Raji (cell line): ENCODE data around the gene EYA4.

Experiments used
- POLR2A ChIP-seq: IDR thresholded peaks from 2 replicates; pipeline ENCODE4 v1.6.1; 2011; ENCODE audit warnings: low read depth, low read length, control low read depth; ENCODE audit not compliant: insufficient read depth

The EYA4 gene

DNA sequence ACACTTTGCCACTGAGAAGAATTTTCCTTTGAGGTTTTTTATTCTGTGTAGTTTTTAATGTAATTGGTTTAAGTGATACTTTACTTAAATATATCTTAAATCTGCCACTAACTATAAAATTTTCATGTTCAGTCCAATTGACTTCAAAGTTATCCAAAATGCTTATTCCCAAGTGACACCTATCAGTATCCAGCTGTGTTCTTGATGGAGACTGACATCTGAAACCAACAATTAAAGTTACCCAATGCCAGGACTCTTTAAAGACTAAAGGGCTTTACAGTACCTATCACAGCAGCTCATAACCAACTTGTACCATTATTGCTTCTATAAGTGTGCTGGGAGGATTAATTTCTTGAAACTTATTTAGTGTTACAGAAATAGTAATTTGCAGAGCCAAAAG lies 13.8 kb upstream of the EYA4 start:
- no peak for TF ChIP-seq POLR2A

DNA sequence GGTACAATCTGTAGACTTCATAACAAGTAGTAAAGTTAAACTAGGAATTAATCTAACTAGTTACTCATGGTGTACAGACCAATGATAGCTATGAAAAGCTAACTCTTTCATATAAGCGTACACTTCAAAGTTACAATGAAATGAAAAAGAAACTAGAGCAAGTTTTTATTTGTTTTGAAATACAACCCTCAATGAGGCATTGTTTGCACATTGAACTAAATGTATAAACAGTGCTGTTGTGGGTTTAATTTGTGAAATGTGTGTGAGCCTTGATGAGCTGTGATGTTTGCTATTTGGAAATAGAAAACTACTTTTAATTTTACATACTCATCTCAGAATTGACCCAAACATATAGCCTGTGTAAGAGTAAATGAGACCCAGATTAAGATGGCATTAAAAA lies 11.1 kb upstream of the EYA4 start:
- TF ChIP-seq POLR2A, result no peak

DNA sequence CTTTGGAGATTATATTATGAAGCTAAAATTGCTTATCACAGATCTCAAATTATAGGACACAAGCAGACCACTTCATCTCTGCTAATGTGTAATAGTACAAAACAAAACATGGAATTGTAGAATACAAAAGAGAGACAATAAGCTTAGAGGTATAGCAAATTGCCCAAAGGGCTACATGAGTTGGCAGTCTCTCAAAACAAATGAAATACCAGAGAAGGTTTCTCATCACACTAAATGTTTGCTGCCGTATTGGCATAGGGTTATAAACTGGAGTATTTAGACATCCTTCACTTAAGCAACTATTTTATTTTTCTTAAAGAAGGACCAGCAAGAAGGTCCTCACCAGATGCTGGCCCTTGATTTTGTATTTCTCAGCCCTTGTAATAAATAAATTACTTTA lies 5.9 kb upstream of the EYA4 start:
- no peak for TF ChIP-seq POLR2A

DNA sequence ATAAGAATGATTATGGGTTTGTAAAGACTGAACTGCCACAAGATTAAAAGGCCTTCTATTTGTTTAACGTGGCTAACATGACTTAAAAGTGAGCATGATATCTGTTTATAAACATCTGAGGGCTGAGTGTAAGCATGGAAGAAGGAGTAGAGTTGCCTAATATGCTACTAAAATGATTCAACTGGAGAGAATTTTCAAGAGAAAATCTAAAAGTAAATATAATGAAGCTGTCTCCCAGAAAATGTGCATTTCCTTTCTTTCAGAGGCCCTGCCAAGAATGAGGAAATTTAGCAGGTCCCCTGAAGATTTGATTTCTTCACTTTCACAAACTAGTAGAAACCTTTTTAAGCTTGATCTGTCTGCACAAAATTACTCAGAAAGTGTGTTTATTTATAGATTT lies 4.2 kb upstream of the EYA4 start:
- no peak for TF ChIP-seq POLR2A

DNA sequence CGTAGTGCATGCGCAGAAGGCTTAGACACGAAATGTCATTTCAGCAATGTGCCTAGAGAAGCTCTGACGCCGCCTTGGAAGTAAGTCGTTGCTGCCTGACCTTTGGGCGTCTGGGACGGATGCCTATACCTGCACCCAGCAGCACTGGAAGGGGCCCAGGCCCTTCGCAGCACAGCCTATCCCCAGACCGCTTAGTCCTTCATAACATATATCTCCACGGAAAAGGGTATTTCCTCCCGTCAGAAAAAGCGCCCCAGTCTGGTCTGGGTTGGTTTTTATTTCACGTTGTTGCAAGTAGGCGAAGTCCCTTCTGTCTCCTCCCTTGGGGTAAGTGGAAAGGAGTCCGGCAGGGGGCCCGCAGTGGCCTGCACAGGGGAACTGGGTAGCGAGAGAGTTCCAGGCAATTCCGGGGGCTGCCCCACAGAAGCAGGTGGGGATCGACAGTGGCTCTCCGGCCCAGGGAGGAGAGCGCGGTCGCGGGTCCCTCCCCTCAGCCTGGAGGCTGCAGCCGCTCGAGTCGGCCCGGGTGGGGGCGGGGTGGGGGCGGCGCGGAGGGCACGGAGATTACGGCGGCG lies 559 bp upstream of the EYA4 start:
- no peak for TF ChIP-seq POLR2A

DNA sequence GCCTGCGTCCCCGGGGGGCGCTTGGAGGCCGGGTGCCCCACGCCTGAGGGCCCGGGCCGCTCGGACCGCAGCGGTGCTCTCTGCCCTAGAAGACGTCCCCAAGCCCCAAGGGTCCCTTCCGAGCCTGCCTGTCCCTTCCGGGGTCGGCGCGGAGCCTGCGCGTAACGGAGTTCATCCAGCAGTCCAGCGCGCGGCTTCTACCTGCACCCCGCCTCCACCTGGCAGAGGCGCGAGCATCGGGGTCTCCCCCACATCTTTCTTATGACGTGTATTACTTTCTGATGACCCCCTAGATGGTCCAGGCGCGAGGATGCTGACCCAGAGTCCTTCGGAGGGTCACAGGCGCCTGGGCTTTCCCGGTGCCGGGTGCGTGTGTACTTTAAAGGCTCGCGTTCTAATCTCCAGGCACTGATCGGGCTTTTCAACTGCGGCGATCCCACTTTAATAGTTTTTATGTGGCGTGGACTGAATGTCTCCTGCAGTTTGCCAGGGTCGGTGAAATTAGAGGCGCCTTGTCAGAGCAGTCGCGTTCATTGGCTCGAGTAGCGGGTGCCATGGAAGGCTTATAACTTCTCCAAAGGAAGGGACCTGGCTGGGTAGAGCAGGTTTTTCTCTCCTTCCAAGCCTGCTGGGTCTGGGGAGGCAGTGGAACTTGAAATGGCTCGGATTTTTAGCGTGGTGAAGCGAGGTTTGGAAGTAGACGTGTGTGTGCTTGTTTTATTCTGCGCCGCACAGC lies 912 bp downstream of the EYA4 start:
- TF ChIP-seq POLR2A, result no peak

DNA sequence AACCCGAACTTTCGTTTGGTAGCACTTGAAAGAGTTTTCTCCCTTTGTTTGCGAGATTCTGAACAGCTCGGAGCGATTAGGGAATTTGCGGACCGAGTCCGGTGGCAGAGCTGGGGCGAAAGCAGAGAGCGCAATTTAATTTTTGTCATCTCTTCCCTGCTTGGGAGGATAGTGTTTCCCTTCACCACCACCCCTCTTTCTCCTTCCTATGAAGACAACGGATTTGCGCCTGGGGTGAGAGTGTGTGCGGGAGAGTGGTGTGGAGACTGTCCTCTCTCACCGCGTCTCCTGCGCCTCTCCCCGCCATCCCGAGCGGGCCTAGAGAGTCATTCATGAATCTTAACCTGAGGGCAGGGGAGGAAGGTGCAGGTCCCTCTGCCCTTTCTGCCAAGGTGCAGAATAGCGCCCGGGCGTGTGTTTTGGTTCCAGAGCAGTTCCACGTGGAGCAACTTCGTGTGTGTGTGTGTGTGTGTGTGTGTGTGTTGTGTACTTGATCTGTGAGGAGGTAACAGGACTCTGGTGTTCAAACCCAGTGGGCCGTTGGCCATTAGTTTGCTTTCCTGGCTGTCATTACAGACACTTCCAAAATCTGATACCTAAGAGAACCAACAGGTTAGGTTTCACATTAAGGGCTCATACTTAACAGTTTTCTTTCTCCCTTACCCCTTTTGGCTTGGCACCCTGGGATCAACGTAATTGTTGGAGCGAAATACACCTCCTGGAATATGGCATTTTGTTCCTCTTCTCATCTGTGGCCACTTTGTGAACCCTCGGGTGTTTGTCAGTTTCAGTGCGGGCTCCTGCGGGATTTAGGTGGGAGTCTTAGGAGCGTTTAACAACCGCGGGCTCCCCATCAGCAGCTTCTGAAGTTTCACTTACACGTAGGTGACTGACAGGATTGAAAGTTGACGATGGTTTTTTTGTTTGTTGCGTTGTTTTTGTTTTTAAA lies 1.8 kb downstream of the EYA4 start:
- no peak for TF ChIP-seq POLR2A

DNA sequence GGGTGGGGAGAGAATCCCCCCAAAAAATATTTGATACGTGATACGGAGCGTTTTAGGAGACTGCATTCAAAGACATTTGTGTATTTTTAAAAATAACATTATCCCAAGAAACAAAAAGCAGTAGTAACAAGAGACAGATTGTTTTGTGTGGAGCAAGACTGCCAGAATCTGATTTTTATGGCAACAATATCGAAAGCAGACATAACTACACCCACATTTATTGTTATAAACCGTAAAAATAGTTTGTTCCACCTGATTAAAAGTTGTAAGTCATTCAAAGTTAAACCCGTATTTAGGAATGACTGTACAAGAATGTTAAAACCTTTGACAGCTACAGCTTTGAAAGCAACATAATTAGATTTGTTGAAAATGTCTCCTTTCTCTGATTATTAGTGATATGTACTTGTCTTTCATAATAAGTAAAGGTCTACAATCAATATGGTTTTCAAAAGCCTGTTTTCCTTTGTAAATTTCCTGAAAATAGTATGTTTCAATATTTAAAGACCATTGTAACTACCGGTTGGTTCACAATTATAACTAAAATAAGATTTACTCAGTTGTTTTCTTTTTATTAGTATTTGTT lies 2.7 kb downstream of the EYA4 start:
- TF ChIP-seq POLR2A, result no peak

DNA sequence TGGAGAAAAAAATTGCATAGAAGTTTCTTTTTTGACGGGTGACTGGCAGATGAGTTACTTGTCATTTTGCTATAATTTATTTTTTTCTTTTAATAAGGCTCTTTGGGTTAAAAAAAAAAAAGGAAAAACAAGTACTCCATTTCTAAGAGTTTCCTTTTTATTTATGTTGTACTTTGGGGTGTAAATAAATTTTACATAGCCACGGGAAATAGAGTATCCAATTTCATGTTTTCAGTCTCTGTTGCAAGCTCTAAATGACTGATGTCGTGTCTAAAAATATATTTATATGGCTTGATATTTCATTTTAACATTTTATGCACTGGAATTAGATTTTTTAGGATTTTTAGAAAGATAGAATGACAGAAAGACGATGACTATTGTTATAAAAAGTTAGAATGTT lies 3.4 kb downstream of the EYA4 start:
- TF ChIP-seq POLR2A, result no peak

DNA sequence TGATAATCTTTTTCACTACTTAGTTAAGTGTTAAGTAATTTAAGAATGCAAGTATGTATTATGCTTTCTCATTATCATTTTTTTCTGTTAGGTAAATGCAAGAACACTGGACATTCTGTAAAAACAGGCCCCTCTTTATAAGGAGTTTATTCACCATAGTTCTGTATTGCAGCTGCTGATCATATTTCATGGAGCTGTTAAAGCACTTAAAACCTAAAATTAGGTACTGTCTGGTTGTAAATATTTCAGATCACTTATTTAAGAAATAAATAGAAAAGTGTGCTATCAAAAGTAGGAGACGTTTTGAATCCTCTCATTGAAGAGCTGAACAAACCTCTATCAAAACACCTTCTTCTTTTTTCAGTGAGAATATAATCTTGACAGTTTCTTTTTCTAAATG lies 3.9 kb downstream of the EYA4 start:
- TF ChIP-seq POLR2A, result no peak

DNA sequence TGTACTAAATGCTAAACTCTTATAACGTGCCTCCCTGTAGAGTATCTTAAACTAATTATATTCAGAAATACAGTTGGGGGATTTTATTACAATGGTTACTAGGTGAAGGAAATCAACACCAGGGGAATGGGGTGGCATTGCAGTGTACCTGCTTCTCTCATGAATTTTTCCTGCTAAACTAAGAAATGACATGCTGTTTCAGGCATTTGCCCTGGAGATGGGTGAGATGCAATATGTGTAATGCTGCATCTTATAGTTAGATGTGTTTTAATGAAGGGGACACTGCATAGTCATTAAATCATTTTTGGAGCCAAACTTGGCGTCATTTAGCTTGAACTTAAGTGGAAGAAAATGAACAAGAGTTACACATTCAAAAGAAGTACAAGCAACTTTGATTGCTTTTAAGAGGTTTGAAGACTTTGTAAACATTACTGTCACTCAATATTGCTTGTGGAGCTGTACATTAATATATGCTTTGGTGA lies 4.3 kb downstream of the EYA4 start:
- no peak for TF ChIP-seq POLR2A

DNA sequence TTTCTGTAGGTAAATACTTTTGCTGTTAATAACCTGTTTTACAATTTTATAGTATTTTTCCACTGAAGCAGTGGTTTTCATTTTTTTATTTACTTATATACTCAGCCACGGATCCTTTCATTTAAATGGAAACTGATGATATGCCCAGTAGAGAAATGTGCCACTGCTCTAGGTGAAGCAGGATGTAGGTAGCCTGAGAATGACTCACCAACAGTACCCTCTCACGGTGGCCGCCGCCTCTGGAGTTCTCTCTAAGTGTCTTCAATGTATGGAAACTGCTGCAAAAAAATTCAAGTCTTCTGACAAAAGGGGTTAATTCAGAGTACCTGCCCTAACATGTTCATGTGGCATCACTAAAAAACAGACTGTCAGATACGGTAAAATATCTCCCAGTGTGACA lies 6.4 kb downstream of the EYA4 start:
- TF ChIP-seq POLR2A, result no peak

DNA sequence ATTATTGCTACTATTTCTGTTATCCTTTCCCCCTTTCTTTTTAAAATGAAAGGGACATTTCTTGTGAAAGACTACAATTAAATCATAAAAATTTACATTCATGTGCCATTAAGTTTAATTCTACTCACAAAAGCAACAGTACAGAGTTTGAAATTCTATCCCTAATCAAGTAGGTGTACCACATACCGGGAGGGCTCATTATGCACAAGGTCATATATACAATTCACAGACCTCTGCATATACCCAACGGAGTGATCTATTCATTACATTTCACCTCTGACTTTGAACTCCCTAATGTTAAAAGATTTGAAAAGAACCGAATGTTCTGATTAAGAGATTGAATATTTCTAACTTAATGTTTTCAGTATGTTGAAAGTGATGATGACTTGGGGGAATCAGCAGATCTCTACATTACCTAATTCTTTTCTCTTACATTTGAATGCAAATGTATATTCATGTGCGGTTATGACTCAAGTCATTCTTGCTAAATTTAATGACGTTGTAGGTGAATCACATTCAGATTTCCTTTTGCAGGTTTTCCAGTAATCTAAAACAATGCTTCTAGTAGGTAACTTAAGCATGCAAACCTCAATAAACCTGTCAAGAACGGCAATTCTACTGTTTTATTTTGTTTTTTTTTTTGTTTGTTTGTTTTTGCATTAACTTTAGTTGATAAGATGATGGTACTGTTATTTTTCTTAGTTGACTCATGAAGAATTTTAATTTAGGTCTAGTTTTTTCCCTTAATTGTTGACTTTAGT lies 7.3 kb downstream of the EYA4 start:
- TF ChIP-seq POLR2A, result no peak

DNA sequence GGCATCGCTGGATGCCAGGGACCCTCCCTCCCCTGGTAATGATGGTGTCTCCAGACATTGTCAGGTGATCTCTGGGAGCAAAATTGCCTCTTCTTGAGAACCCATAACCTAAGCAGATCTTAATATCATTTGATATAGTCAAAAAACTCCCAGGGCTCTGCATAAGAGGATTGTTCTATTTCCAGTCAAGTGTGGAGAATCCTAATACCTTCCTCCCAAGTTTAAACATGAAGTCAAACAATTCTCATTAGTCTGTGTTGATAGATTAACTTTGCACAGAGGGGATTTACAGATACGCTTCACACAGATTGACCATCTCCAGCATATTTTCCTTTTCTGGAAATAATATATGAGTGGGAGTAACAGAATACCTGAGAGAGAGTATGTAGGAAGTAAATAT lies 10.5 kb downstream of the EYA4 start:
- no peak for TF ChIP-seq POLR2A

DNA sequence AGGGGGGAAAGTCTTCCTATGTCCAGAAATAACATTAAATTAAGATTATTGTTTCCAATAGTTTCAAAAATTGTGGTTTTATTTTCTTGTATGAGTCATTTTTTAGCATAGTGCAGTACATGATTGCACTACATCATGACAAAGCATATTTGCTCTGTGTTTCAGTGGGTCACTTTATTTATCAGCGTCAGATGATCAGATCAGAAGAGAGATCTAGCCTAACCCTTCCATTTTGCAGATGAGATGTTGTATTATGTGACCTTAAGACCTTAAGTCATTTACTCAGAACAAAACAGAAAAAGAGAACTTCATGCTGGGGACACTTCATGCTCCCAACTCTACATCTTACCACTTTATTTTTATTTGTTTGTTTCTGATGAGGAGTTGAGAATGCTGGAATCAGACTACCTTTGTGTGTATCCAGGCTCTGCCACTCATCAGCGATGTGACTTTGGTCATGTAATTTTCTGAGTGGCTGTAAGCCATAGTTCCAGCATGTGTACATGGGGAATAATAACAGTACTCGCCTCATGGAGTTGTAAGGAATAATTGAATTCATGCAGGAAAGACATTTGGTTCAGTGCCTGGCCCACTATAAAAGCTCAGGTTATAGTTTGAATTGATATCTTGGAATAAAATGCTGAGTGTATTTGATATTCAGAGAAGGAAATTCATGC lies 13.5 kb downstream of the EYA4 start:
- no peak for TF ChIP-seq POLR2A
